Measurements from ENCODE around the gene KLK7. TPM values are rescaled to one million over a fixed set of nuclear protein-coding genes. Genes with fewer than 3 reads are reported as not detected.

KLK7 gene
- polyA plus RNA-seq, 1 of the 3 experiments (the other 2 are of a cell fraction), result not detected

- TF ChIP-seq TAF1 (IDR thresholded peaks at IDR 0.05; ENCODE audit: borderline replicate concordance, low read depth, low read length) (no peak), FOSL2 (IDR thresholded peaks at IDR 0.05; ENCODE audit: borderline replicate concordance, low read depth) (no peak), RCOR1 (IDR thresholded peaks at IDR 0.05; ENCODE audit: low read length) (no peak), SMC3 (IDR thresholded peaks at IDR 0.05; ENCODE audit: low read depth, low read length) (no peak), TCF12 (IDR thresholded peaks at IDR 0.05) (no peak), MXI1 (IDR thresholded peaks at IDR 0.05; ENCODE audit: low read depth, low read length) (no peak)
These were observed 6.1 kb downstream of the KLK7 start (continued) for GRCh38 chr19:50977626-50978025.

- no peaks in the 10 kb centered on the region for H3F3A ChIP-seq (replicated peaks; ENCODE audit: insufficient read depth)
- H3K9me3 ChIP-seq, result no peaks in the 10 kb centered on the region
- WGBS (ENCODE audit: low lambda C conversion rate), result 3% methylated on average over 8 of the region's 8 CpGs
- TF ChIP-seq USF2 (IDR thresholded peaks at IDR 0.05; ENCODE audit: borderline replicate concordance, low read depth, low read length), result no peak
- TF ChIP-seq ZBTB33 (IDR thresholded peaks at IDR 0.05; ENCODE audit: borderline replicate concordance, low read depth), result no peak
- no peak for TF ChIP-seq FOXJ3 (CRISPR knock-in tag; IDR thresholded peaks at IDR 0.05)
- TF ChIP-seq IRF3 (IDR thresholded peaks at IDR 0.05; ENCODE audit: low read depth, low read length), result no peak
- no peak for TF ChIP-seq FOXM1 (IDR thresholded peaks at IDR 0.05; ENCODE audit: low read depth)
- TF ChIP-seq CHD2 (IDR thresholded peaks at IDR 0.05; ENCODE audit: low read length, partially characterized antibody), result no peak
- TF ChIP-seq TCF12 (IDR thresholded peaks at IDR 0.05), result no peak
- no peak for TF ChIP-seq RCOR1 (IDR thresholded peaks at IDR 0.05; ENCODE audit: low read length)
- no peaks in the 10 kb centered on the region for H3K79me2 ChIP-seq (ENCODE audit: insufficient read depth)
- H3K4me3 ChIP-seq (ENCODE audit: low read depth in 2 of 2, low read length in 1 of 2), result no peak overlapping the region
- ChIA-PET CTCF (no interaction called here), POLR2A (no interaction called here)
- no peaks in the 10 kb centered on the region for H3K36me3 ChIP-seq (replicated peaks in 1 of 2; ENCODE audit: control insufficient read depth in 1 of 2, insufficient read depth in 2 of 2, low read length in 1 of 2)
- no peak overlapping the region for H3K4me2 ChIP-seq
- no peak overlapping the region for H3K27ac ChIP-seq (ENCODE audit: low read depth in 2 of 2, low read length in 1 of 2)
- no peak overlapping the region for H3K9ac ChIP-seq
- no peak overlapping the region for H2AFZ ChIP-seq (ENCODE audit: low read depth)
- H3K4me1 ChIP-seq (ENCODE audit: control insufficient read depth in 1 of 2, insufficient read depth in 2 of 2, low read depth in 1 of 2, low read length in 1 of 2), result no peaks in the 10 kb centered on the region
- H3K27me3 ChIP-seq (ENCODE audit: insufficient read depth), result peaks cover 16% of the 10 kb centered on the region; the same call in 1 of the 2 replicates
- no peaks in the 10 kb centered on the region for H3K9me2 ChIP-seq
- DNase-seq, result no peak
- no peaks in the 10 kb centered on the region for H4K20me1 ChIP-seq (ENCODE audit: insufficient read depth)
These were observed 8.0 kb downstream of the KLK7 start for GRCh38 chr19:50975766-50976165.

Measured in SK-N-SH (cell line).